Duodenal mucosa (tissue), 2 donors: ENCODE data around the gene ADCYAP1.

ENCODE experiments used
- H3K27ac ChIP-seq: one replicate; pipeline ENCODE4 v1.7.0; 2013; ENCODE audit warnings: low read depth, low read length
- H3K27me3 ChIP-seq, 2 donors: one replicate each; pipeline ENCODE4 v1.7.0; 2013; ENCODE audit warnings: low read length in 2 of 2, control low read depth in 1 of 2; ENCODE audit not compliant: insufficient read depth in 2 of 2, control insufficient read depth in 1 of 2
- H3K36me3 ChIP-seq, 2 donors: one replicate each; pipeline ENCODE4 v1.7.0; 2013; ENCODE audit warnings: low read length in 2 of 2, control low read depth in 1 of 2; ENCODE audit not compliant: insufficient read depth in 2 of 2, control insufficient read depth in 1 of 2
- H3K4me1 ChIP-seq, 2 donors: one replicate each; pipeline ENCODE4 v1.7.0; 2013; ENCODE audit warnings: low read length in 2 of 2, control low read depth in 1 of 2; ENCODE audit not compliant: insufficient read depth in 2 of 2, control insufficient read depth in 1 of 2
- H3K4me3 ChIP-seq, 2 donors: one replicate each; pipeline ENCODE4 v1.7.0; 2013; ENCODE audit warnings: low read length in 2 of 2, low read depth in 1 of 2
- H3K9ac ChIP-seq, 2 donors: one replicate each; pipeline ENCODE4 v1.7.0; 2013; ENCODE audit warnings: low read length in 2 of 2, low read depth in 1 of 2
- H3K9me3 ChIP-seq, 2 donors: one replicate each; pipeline ENCODE4 v1.7.0; 2013; ENCODE audit warnings: low read length in 2 of 2, control low read depth in 1 of 2; ENCODE audit not compliant: control insufficient read depth in 1 of 2

ADCYAP1 gene

DNA sequence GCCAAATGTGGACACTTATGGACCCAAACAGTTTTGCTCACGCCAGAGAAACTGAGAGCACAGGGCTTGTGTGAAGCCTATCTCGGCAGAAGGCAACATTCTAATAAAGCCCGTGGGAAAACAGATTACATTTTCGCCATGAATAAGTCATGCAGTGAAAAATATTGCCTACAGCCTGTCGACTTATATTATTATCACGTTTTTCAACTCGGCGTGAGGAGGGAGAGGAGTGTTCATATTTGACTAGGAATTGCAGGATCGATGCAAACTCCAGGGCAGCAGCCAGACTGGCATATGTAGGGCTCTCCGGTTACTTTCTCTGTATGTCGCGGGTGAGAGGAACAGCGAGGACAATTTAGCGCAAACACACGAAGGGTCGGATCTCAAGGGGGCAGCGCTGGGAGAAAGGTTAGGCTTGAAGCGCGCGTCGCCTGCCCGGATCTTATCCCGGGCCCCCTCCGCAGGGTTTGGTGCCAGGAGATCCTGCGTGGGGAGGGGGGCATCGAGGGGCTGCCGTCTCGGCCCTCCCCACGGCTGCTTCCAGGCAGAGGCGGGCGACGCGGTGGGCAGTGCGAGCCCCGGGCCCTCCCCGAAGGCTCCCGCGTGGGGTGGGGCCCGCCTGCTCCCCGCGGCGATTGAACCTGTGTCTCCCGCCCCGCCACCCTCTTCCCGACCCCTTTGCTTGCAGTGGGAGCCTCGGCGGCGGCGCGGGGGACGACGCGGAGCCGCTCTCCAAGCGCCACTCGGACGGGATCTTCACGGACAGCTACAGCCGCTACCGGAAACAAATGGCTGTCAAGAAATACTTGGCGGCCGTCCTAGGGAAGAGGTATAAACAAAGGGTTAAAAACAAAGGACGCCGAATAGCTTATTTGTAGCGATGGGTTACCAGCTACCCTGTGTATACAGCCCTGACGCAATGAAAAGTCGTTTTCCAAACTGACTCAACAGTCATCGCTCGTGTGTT lies 4.4 kb downstream of the ADCYAP1 start:
- H3K4me3 ChIP-seq: peak overlapping the region; percentile 38 to 54
- H3K4me1 ChIP-seq: no peaks in the 10 kb centered on the region
- peaks cover 55 to 67% of the 10 kb centered on the region in 2 donors for H3K27me3 ChIP-seq
- no peaks in the 10 kb centered on the region for H3K9me3 ChIP-seq
- H3K36me3 ChIP-seq: no peaks in the 10 kb centered on the region
- no peak overlapping the region for H3K9ac ChIP-seq
- no peak overlapping the region for H3K27ac ChIP-seq

DNA sequence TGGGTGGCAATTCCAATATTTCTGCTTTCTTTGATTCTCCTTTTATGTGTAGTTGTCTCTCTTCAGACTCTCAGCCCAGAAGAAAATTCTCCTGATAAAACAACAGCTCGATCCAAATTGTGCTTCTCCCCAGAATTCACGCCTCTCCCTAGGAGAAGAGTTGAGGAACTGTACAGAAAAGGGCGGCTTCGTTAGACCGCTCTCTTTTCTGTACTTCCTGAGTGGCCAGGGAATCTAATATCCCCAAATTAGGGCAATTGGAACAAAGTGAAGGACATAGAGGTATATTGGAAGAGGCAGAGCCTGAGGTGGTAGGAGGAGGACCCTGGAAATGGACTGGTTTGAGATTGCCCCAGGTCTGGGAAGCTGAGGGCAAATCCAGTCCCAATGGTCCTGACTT lies 5.6 kb downstream of the ADCYAP1 start:
- Histone ChIP-seq H3K4me3 (no peak overlapping the region), H3K36me3 (no peaks in the 10 kb centered on the region), H3K9me3 (no peaks in the 10 kb centered on the region), H3K9ac (no peak overlapping the region), H3K27ac (no peak overlapping the region), H3K4me1 (no peaks in the 10 kb centered on the region), H3K27me3 (peaks cover 47 to 55% of the 10 kb centered on the region in 2 donors)

DNA sequence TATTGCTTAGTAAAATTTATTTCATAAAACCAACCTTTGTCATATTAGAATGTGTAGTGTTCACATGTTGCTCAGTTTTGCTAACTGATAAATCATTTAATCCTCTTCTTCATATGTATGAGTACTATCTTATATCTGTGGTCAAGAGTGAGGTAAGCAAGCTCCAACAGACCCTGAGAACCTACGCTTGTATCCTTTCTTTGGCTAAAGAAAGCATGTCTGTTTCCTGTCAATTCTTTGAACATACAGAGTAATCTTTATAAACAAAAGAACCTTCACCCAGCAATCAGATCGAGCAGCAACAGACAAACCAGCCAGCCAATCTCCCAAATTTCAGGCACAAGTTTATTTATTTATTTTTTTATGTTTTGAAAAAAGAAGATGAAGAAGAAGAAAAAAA lies 6.4 kb downstream of the ADCYAP1 start:
- H3K9me3 ChIP-seq: no peaks in the 10 kb centered on the region
- H3K27me3 ChIP-seq: peaks cover 41 to 47% of the 10 kb centered on the region in 2 donors
- H3K27ac ChIP-seq: no peak overlapping the region
- H3K4me3 ChIP-seq: no peak overlapping the region
- no peak overlapping the region for H3K9ac ChIP-seq
- H3K4me1 ChIP-seq: no peaks in the 10 kb centered on the region
- H3K36me3 ChIP-seq: no peaks in the 10 kb centered on the region

DNA sequence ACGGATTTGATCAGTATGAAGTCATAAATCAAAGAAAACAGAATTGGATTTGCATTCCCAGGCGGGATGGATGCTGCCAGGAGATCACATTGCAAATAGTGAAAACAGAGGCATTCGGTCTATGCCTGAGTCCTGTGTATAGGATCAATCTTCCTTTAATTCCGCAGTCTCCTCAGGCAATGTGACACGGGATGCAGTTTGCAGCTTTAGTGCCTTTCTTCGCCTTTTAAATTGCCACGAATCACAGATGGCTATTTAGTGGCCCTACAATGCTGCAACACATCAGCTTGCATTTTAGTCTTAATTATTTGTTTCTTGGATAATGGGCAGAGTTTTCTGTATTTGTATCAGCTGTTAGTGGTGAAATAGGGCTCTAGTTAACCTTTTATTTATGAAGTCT lies 6.8 kb downstream of the ADCYAP1 start:
- Histone ChIP-seq H3K4me3 (no peak overlapping the region), H3K9ac (no peak overlapping the region), H3K9me3 (no peaks in the 10 kb centered on the region), H3K27ac (no peak overlapping the region), H3K36me3 (no peaks in the 10 kb centered on the region), H3K4me1 (no peaks in the 10 kb centered on the region), H3K27me3 (peaks cover 36 to 43% of the 10 kb centered on the region in 2 donors)

DNA sequence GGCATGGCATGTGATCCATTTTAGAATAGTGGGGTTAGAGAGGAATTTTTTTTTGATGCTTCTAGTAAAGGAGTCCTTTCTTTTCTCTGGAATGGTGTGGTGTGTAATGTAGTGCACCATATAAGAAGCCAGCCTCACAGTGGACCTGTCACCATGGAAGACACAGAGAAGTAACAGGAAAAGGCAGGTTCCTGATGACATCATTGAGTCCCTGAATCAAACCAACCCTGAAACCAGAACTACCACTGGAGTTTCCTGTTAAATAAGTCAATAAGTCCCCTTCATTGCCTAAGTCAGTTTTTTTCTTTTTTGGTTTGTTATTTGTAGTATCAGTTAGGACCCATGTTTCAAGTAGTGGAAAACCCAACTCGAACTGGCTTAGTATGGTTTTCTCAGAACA lies 11.9 kb downstream of the ADCYAP1 start:
- no peaks in the 10 kb centered on the region for H3K9me3 ChIP-seq
- H3K36me3 ChIP-seq: no peaks in the 10 kb centered on the region
- no peak overlapping the region for H3K4me3 ChIP-seq
- no peaks in the 10 kb centered on the region for H3K4me1 ChIP-seq
- H3K9ac ChIP-seq: no peak overlapping the region
- no peak overlapping the region for H3K27ac ChIP-seq
- H3K27me3 ChIP-seq: peaks cover 2 to 4% of the 10 kb centered on the region in 2 donors

DNA sequence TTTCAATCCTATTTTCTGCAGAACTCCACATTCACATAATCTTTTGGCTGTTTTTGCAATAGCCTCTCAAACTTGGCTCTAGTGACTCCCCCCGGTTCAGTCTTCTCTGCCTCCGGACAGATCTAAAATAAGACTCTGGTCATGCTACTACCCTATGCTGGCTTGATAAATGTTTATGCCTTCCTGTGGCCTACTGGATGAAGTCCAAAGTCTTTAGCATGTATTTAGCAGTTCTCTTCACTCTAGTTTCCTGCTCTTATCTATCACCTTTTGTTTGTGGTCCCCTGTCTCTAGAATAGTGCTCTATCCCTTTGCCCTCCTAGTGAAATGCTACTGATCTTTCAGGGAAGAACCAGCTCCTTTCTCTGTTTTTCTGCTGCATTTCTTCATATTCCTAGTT lies 14.4 kb downstream of the ADCYAP1 start:
- Histone ChIP-seq H3K27me3 (no peaks in the 10 kb centered on the region), H3K9me3 (no peaks in the 10 kb centered on the region), H3K4me3 (no peak overlapping the region), H3K9ac (no peak overlapping the region), H3K4me1 (no peaks in the 10 kb centered on the region), H3K36me3 (no peaks in the 10 kb centered on the region), H3K27ac (no peak overlapping the region)

DNA sequence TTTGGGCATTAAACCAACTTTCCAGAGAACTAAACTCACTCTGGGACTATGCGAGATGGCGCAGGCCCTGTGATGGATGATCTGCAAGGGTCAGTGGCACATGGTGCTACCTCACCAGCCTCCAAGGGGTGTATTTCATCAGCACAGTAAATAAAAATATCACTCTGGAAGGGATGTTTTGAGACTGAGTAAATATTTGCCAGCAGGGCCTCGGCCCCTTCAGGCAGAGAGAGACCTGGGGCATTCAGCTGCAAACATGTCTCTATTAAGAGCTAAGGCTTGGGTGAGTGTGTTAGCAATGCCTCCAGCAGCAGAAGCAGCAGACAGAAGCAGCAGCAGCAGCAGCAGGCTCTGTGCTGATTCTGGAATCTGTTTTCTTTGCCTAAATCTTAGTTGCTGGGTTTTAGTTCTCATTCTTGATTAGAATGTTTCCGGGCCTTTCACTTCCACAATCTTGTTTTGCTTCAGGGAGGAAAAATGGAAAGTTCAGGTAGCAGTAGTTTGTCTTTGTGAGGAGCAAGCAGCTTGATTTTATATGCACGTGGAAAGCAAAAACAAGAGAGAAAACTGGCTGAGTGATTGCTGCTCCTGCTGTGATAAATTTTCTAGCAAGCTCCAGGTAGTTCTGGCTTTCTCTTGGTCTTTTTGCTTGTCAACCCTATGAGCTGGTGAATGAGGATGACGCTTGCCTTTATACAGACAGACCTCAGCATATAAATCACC lies 18.6 kb downstream of the ADCYAP1 start:
- H3K9ac ChIP-seq: no peak overlapping the region
- no peaks in the 10 kb centered on the region for H3K36me3 ChIP-seq
- no peak overlapping the region for H3K27ac ChIP-seq
- no peak overlapping the region for H3K4me3 ChIP-seq
- H3K9me3 ChIP-seq: no peaks in the 10 kb centered on the region
- H3K4me1 ChIP-seq: no peaks in the 10 kb centered on the region
- no peaks in the 10 kb centered on the region for H3K27me3 ChIP-seq

DNA sequence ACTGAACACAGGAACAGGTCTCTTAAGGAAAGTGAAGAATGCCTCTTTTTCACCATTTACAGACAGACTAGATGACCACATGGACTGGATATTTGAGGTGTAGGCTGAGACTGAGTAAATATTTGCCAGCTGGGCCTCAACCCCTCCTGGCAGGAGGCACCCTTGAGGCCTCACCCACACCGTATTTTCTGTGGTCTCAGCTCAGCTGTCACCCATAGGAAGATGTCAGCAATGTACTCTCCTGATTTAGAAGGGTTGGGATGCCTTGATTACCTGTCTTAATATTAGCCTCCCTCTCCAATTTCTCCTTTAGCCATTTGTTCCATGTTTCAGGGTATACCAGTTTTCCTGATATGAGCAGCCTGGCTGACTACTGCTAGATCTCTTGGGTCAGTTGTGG lies 20.3 kb downstream of the ADCYAP1 start:
- Histone ChIP-seq H3K4me3 (no peak overlapping the region), H3K27ac (no peak overlapping the region), H3K36me3 (no peaks in the 10 kb centered on the region), H3K9ac (no peak overlapping the region), H3K9me3 (no peaks in the 10 kb centered on the region), H3K27me3 (no peaks in the 10 kb centered on the region), H3K4me1 (no peaks in the 10 kb centered on the region)

DNA sequence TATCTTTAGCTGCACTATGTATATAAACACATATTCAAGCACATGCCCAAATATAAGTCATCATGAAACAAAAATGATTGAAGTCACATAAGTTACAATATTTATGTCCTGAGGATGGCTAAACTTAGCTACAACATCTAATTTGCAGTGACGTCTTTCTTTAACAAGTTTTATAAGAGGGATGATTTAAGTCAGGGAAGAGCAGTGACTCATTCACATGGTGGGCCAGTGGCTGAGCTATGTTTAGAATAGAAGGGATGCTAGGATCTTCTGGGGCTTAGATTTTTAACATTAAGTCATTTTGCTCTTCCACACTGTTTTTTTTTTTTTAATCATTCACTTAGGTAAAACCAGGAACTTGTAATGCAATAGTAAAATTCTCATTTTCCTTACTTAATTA lies 22.3 kb downstream of the ADCYAP1 start:
- H3K27ac ChIP-seq: no peak overlapping the region

DNA sequence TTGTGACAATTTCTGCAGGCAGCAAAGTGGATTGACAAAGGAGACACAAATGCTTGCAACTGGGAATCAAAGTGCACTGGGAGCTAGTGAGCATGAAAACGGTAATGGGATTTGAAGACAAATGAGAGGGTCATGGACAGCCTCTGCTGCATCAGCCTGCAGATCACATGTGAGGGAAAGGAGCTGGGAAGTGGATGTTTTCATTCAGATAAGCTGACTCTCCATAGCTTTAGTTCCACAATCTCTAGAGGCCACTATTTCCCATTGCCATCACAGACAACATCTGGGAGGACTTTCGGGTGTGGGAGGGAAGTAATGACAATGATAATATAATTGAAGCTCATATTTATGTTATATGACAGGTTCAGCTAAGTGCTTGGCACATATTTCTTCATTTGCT lies 28.4 kb downstream of the ADCYAP1 start:
- no peaks in the 10 kb centered on the region for H3K9me3 ChIP-seq
- no peak overlapping the region for H3K4me3 ChIP-seq
- H3K4me1 ChIP-seq: no peaks in the 10 kb centered on the region
- H3K36me3 ChIP-seq: no peaks in the 10 kb centered on the region
- no peak overlapping the region for H3K9ac ChIP-seq
- H3K27me3 ChIP-seq: no peaks in the 10 kb centered on the region
- no peak overlapping the region for H3K27ac ChIP-seq

More for the DNA sequence above, 22.3 kb downstream of the ADCYAP1 start:
- Histone ChIP-seq H3K36me3 (no peaks in the 10 kb centered on the region), H3K9me3 (no peaks in the 10 kb centered on the region), H3K4me3 (no peak overlapping the region), H3K9ac (no peak overlapping the region), H3K27me3 (no peaks in the 10 kb centered on the region), H3K4me1 (no peaks in the 10 kb centered on the region)
